ENCODE data around the gene TLX1. TPM values are rescaled to one million over a fixed set of nuclear protein-coding genes. Genes with fewer than 3 reads are reported as not detected.

The TLX1 gene
- total RNA-seq, result not detected in 2 replicates

GRCh38 chr10:101130984-101131961 lies at the start of gene TLX1:
Gene TLX1, plus strand, starts transcription at chr10:101131300. Its CDS starts 242 bp downstream, at chr10:101131542.

Other genes starting within 250 kb of the TLX1 start
- gene SLF2, start 218.3 kb upstream of the TLX1 start, total RNA-seq, result 36.9 and 37.5 TPM in 2 replicates
- gene SEMA4G, start 161.8 kb upstream of the TLX1 start, total RNA-seq, result 1.0 and 2.3 TPM in 2 replicates
- 64.7 and 71.1 TPM in 2 replicates for gene MRPL43, start 143.8 kb upstream of the TLX1 start, total RNA-seq
- 2.9 and 3.6 TPM in 2 replicates for gene TWNK, start 143.8 kb upstream of the TLX1 start, total RNA-seq
- gene LZTS2, start 131.5 kb upstream of the TLX1 start, total RNA-seq, result 103 and 328 TPM in 2 replicates
- 1.6 and 2.5 TPM in 2 replicates for gene PDZD7, start 100.2 kb upstream of the TLX1 start, total RNA-seq
- gene SFXN3, start 100.1 kb upstream of the TLX1 start, total RNA-seq, result 88.8 and 94.4 TPM in 2 replicates
- gene KAZALD1, start 69.3 kb upstream of the TLX1 start, total RNA-seq, result 39.0 and 58.2 TPM in 2 replicates
- not detected in 2 replicates for gene LBX1, start 98.2 kb downstream of the TLX1 start, total RNA-seq
- 7.9 and 10.6 TPM in 2 replicates for gene BTRC, start 222.9 kb downstream of the TLX1 start, total RNA-seq